Peyer's patch (tissue), 4 donors: ENCODE results near the gene ORC1. TPM values are rescaled to one million over a fixed set of nuclear protein-coding genes. Genes with fewer than 3 reads are reported as not detected.

Experiments used
- DNase-seq, 3 donors: peaks; one replicate each; pipeline ENCODE4 v3.0.0-alpha.2; 2017 to 2019
- H3K27ac ChIP-seq, 4 donors: fragments of 200-600 bp; sonication (generic); one replicate each; pipeline ENCODE4 v1.5.1; 2016 to 2019
- H3K27me3 ChIP-seq, 2 donors: fragments of 200-600 bp; sonication (generic); one replicate each; pipeline ENCODE4 v1.5.1; 2019
- H3K36me3 ChIP-seq, 3 donors: fragments of 200-600 bp; sonication (generic); one replicate each; pipeline ENCODE4 v1.5.1; 2016 to 2019
- H3K4me1 ChIP-seq, 4 donors: fragments of 200-600 bp; sonication (generic); one replicate each; pipeline ENCODE4 v1.5.1; 2016 to 2019
- H3K4me3 ChIP-seq, 4 donors: fragments of 200-600 bp; sonication (generic); 1 replicate in 3 of 4; 2 replicates in 1 of 4; pipeline ENCODE4 v1.5.1; 2016 to 2019; ENCODE audit warnings: mild to moderate bottlenecking in 1 of 4
- H3K9me3 ChIP-seq, 4 donors: fragments of 200-600 bp; sonication (generic); one replicate each; pipeline ENCODE4 v1.5.1; 2016 to 2019; ENCODE audit warnings: mild to moderate bottlenecking in 1 of 4
- CTCF ChIP-seq, 6 experiments: fragments of 450-650 bp in 4 of 6; fragments of 200-600 bp in 2 of 6; sonication (generic) in 1 of 6; IDR thresholded peaks; one replicate each; pipeline ENCODE4 v1.5.1; 2017 to 2019; ENCODE audit warnings: antibody characterized with exemption in 6 of 6, mild to moderate bottlenecking in 3 of 6, moderate library complexity in 1 of 6
- POLR2A ChIP-seq, 2 donors: fragments of 450-650 bp; IDR thresholded peaks; one replicate each; pipeline ENCODE4 v1.5.1; 2017; ENCODE audit warnings: antibody characterized with exemption in 2 of 2, mild to moderate bottlenecking in 2 of 2, moderate library complexity in 2 of 2
- total RNA-seq, 4 donors: library from RNA; depleted of rRNA; stranded (reverse); fragments of >200 nt; gene quantifications; one replicate each; pipeline ENCODE4 v1.1.0, GENCODE V29; 2016

ORC1 gene
- total RNA-seq, 4 donors from 2014 or later = 1.5 to 19.0 (median 3.7) TPM

DNA sequence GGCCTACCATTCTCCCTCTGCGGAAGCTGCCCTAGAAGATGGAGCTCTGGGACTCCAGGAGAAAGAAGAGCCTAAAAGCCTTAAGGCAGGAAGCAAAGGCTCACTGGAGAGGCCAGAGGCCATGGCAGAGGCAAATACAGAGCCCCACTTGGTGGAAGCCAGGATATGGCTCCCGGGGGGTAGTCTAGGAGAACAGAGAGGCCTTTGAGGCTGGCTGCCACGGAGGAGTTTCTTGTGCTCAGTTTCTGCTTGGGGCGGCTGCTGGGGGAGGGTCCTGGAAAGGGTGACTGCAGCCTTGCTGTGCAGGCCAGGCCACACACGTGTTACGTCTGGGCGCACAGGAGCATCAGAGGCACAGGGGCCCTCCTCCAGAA is 43.6 kb downstream of the ORC1 start:
- H3K27me3 ChIP-seq = no peaks in the 10 kb centered on the region
- H3K36me3 ChIP-seq = peaks cover 0 to 74% (median 5%) of the 10 kb centered on the region in 3 donors
- no peak overlapping the region for H3K27ac ChIP-seq
- DNase-seq = no peak
- H3K4me3 ChIP-seq = no peak overlapping the region
- no peak for TF ChIP-seq CTCF (IDR thresholded peaks at IDR 0.05)
- TF ChIP-seq POLR2A (IDR thresholded peaks at IDR 0.05) = no peak
- no peaks in the 10 kb centered on the region for H3K9me3 ChIP-seq
- peaks cover 0 to 13% (median 6%) of the 10 kb centered on the region in 4 donors for H3K4me1 ChIP-seq

GRCh38 chr1:52359676-52360594 is 44.3 kb downstream of the ORC1 start:
- Histone ChIP-seq H3K4me3 (no peak overlapping the region), H3K36me3 (peaks cover 0 to 81% (median 5%) of the 10 kb centered on the region in 3 donors), H3K4me1 (peaks cover 0 to 10% (median 3%) of the 10 kb centered on the region in 4 donors), H3K27ac (no peak overlapping the region), H3K27me3 (no peaks in the 10 kb centered on the region), H3K9me3 (no peaks in the 10 kb centered on the region)
- TF ChIP-seq POLR2A (IDR thresholded peaks at IDR 0.05) = no peak
- no peak for TF ChIP-seq CTCF (IDR thresholded peaks at IDR 0.05)
- no peak for DNase-seq

- Histone ChIP-seq H3K36me3 (peaks cover 0 to 90% (median 5%) of the 10 kb centered on the region in 3 donors), H3K4me1 (peaks cover 0 to under 1% (median 0%) of the 10 kb centered on the region in 4 donors), H3K27me3 (no peaks in the 10 kb centered on the region), H3K27ac (no peak overlapping the region), H3K9me3 (no peaks in the 10 kb centered on the region), H3K4me3 (no peak overlapping the region)
- TF ChIP-seq CTCF (IDR thresholded peaks at IDR 0.05) (no peak), POLR2A (IDR thresholded peaks at IDR 0.05) (no peak)
- no peak for DNase-seq
Measured at GRCh38 chr1:52358851-52359497, 45.2 kb downstream of the ORC1 start.

DNA sequence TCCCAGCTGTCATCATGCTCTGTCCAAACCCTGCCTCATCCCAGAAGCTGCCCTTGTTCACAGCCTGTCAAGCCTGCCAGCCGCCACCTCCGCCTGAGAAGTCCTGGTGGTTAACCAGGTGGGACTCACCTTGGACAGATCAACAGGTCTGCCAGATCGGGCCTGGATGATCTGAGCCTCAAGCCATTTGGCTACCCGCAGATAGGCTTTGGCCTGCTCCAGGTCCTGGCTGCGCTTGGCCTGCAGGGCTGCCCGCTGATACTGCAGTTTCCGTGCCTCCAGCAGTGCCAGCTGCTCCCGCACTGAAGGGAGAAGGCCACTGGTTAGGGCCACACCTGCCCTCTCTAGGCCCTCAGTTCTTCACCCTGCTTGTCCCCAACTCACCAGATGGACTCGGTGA is 46.8 kb downstream of the ORC1 start:
- no peaks in the 10 kb centered on the region for H3K9me3 ChIP-seq
- no peak for DNase-seq
- H3K4me3 ChIP-seq = no peak overlapping the region
- H3K27ac ChIP-seq = no peak overlapping the region
- peaks cover 0 to 100% (median 5%) of the 10 kb centered on the region in 3 donors for H3K36me3 ChIP-seq
- no peak for TF ChIP-seq CTCF (IDR thresholded peaks at IDR 0.05)
- no peak for TF ChIP-seq POLR2A (IDR thresholded peaks at IDR 0.05)
- H3K27me3 ChIP-seq = no peaks in the 10 kb centered on the region
- no peaks in the 10 kb centered on the region for H3K4me1 ChIP-seq

- no peaks in the 10 kb centered on the region for H3K27me3 ChIP-seq
- H3K36me3 ChIP-seq = peaks cover 0 to 96% (median 5%) of the 10 kb centered on the region in 3 donors
- no peak overlapping the region for H3K4me3 ChIP-seq
- TF ChIP-seq CTCF (IDR thresholded peaks at IDR 0.05) (no peak), POLR2A (IDR thresholded peaks at IDR 0.05) (no peak)
- H3K27ac ChIP-seq = no peak overlapping the region
- no peaks in the 10 kb centered on the region for H3K4me1 ChIP-seq
- no peak for DNase-seq
- no peaks in the 10 kb centered on the region for H3K9me3 ChIP-seq
Measured at GRCh38 chr1:52356818-52357355, 47.3 kb downstream of the ORC1 start.
